Coronary artery (tissue), 2 donors: ENCODE results near the gene AKR1A1.

ENCODE experiments used
- DNase-seq: peaks from one replicate; pipeline ENCODE4 v3.0.0-alpha.2; 2017; ENCODE audit warnings: low spot score
- H3K27ac ChIP-seq, 2 donors: fragments of 200-600 bp; sonication (generic); one replicate each; pipeline ENCODE4 v1.5.1; 2016 to 2019
- H3K4me3 ChIP-seq: fragments of 200-600 bp; sonication (generic); 2 replicates; pipeline ENCODE4 v1.5.1; 2016; ENCODE audit warnings: mild to moderate bottlenecking, moderate library complexity
- CTCF ChIP-seq: fragments of 200-600 bp; sonication (generic); IDR thresholded peaks from one replicate; pipeline ENCODE4 v1.5.1; 2019; ENCODE audit warnings: antibody characterized with exemption

Gene AKR1A1

GRCh38 chr1:45544530-45544929 is 6.1 kb upstream of the AKR1A1 start:
- Histone ChIP-seq H3K4me3 (no peak overlapping the region), H3K27ac (no peak overlapping the region)
- no peak for DNase-seq
- no peak for TF ChIP-seq CTCF

GRCh38 chr1:45545019-45545493 is 5.6 kb upstream of the AKR1A1 start:
- Histone ChIP-seq H3K27ac (peak overlapping the region in 1 of 2 donors; percentile 5), H3K4me3 (no peak overlapping the region)
- DNase-seq, result no peak
- no peak for TF ChIP-seq CTCF

GRCh38 chr1:45545553-45546310 is 4.9 kb upstream of the AKR1A1 start:
- TF ChIP-seq CTCF, result no peak
- no peak overlapping the region for H3K4me3 ChIP-seq
- DNase-seq, result no peak
- H3K27ac ChIP-seq, result peak overlapping the region in 1 of 2 donors; percentile 5

- peak overlapping the region; percentile 80 for H3K4me3 ChIP-seq
- DNase-seq, result no peak
- H3K27ac ChIP-seq, result no peak overlapping the region
- no peak for TF ChIP-seq CTCF
Measured at GRCh38 chr1:45551684-45552083, 1.1 kb downstream of the AKR1A1 start.

- H3K27ac ChIP-seq, result no peak overlapping the region
- no peak for DNase-seq
- H3K4me3 ChIP-seq, result no peak overlapping the region
- no peak for TF ChIP-seq CTCF
Measured at GRCh38 chr1:45552331-45552730, 1.7 kb downstream of the AKR1A1 start.

GRCh38 chr1:45554198-45554597 is 3.6 kb downstream of the AKR1A1 start:
- no peak overlapping the region for H3K27ac ChIP-seq
- no peak overlapping the region for H3K4me3 ChIP-seq
- no peak for DNase-seq
- no peak for TF ChIP-seq CTCF

GRCh38 chr1:45557422-45557944 is 6.9 kb downstream of the AKR1A1 start:
- no peak for DNase-seq
- Histone ChIP-seq H3K4me3 (no peak overlapping the region), H3K27ac (no peak overlapping the region)
- no peak for TF ChIP-seq CTCF
